ENCODE measurements around the gene NLN.

NLN gene

GRCh38 chr5:65808818-65809217, 86.8 kb downstream of the NLN start:
- no peak for DNase-seq (ENCODE audit: low read depth in 2 of 2)

- DNase-seq (ENCODE audit: low read depth in 2 of 2) = no peak
Observed at GRCh38 chr5:65809817-65810531, 88.0 kb downstream of the NLN start.

- DNase-seq (ENCODE audit: low read depth in 2 of 2) = no peak
Observed at GRCh38 chr5:65811004-65811403, 89.0 kb downstream of the NLN start.

GRCh38 chr5:65811885-65812284, 89.9 kb downstream of the NLN start:
- DNase-seq (ENCODE audit: low read depth in 2 of 2) = no peak

GRCh38 chr5:65812648-65813047, 90.6 kb downstream of the NLN start:
- DNase-seq (ENCODE audit: low read depth in 2 of 2) = no peak

GRCh38 chr5:65813174-65813573, 91.2 kb downstream of the NLN start:
- DNase-seq (ENCODE audit: low read depth in 2 of 2) = no peak

GRCh38 chr5:65815161-65815560, 93.2 kb downstream of the NLN start:
- no peak for DNase-seq (ENCODE audit: low read depth in 2 of 2)

- no peak for DNase-seq (ENCODE audit: low read depth in 2 of 2)
Observed at GRCh38 chr5:65816729-65817128, 94.7 kb downstream of the NLN start.

- DNase-seq (ENCODE audit: low read depth in 2 of 2) = no peak
Observed at GRCh38 chr5:65817931-65818330, 95.9 kb downstream of the NLN start.

GRCh38 chr5:65818592-65818991, 96.6 kb downstream of the NLN start:
- no peak for DNase-seq (ENCODE audit: low read depth in 2 of 2)

- DNase-seq (ENCODE audit: low read depth in 2 of 2) = no peak
Observed at GRCh38 chr5:65819215-65819904, 97.4 kb downstream of the NLN start.

- DNase-seq (ENCODE audit: low read depth in 2 of 2) = no peak
Observed at GRCh38 chr5:65819905-65820240, 97.9 kb downstream of the NLN start.

GRCh38 chr5:65820373-65820772, 98.4 kb downstream of the NLN start:
- DNase-seq (ENCODE audit: low read depth in 2 of 2) = no peak

GRCh38 chr5:65821966-65822365, 100.0 kb downstream of the NLN start:
- DNase-seq (ENCODE audit: low read depth in 2 of 2) = no peak

- DNase-seq (ENCODE audit: low read depth in 2 of 2) = no peak
Observed at GRCh38 chr5:65822710-65823109, 100.7 kb downstream of the NLN start.

GRCh38 chr5:65823204-65823603, 101.2 kb downstream of the NLN start:
- DNase-seq (ENCODE audit: low read depth in 2 of 2) = no peak

- DNase-seq (ENCODE audit: low read depth in 2 of 2) = no peak
Observed at GRCh38 chr5:65823845-65824445, 101.9 kb downstream of the NLN start.

- no peak for DNase-seq (ENCODE audit: low read depth in 2 of 2)
Observed at GRCh38 chr5:65825408-65826328, 103.7 kb downstream of the NLN start.

- DNase-seq (ENCODE audit: low read depth in 2 of 2) = no peak
Observed at GRCh38 chr5:65828022-65828896, 106.3 kb downstream of the NLN start.

- no peak for DNase-seq (ENCODE audit: low read depth in 2 of 2)
Observed at GRCh38 chr5:65830856-65831255, 108.9 kb downstream of the NLN start.

GRCh38 chr5:65831276-65831675, 109.3 kb downstream of the NLN start:
- DNase-seq (ENCODE audit: low read depth in 2 of 2) = no peak
